Ishikawa (cell line): Measurements from ENCODE around the gene URB1.

Source experiments
- EP300 ChIP-seq: IDR thresholded peaks from 2 replicates; pipeline ENCODE4 v1.6.1; 2012; ENCODE audit warnings: borderline replicate concordance
- FOXM1 ChIP-seq: IDR thresholded peaks from 2 replicates; pipeline ENCODE4 v1.6.1; 2012; ENCODE audit warnings: low read depth, borderline replicate concordance
- MAX ChIP-seq: IDR thresholded peaks from 2 replicates; pipeline ENCODE4 v1.6.1; 2012
- REST ChIP-seq: IDR thresholded peaks from 2 replicates; pipeline ENCODE4 v1.6.1; 2012; ENCODE audit warnings: low read depth, mild to moderate bottlenecking
- TAF1 ChIP-seq: IDR thresholded peaks from 2 replicates; pipeline ENCODE4 v1.6.1; 2012; ENCODE audit warnings: low read depth, mild to moderate bottlenecking
- TCF12 ChIP-seq: IDR thresholded peaks from 2 replicates; pipeline ENCODE4 v1.6.1; 2012; ENCODE audit warnings: low read depth
- TEAD4 ChIP-seq: IDR thresholded peaks from 2 replicates; pipeline ENCODE4 v1.6.1; 2012
- YY1 ChIP-seq: IDR thresholded peaks from 2 replicates; pipeline ENCODE4 v1.6.1; 2012; ENCODE audit warnings: low read depth
- ZBTB7A ChIP-seq: IDR thresholded peaks from 2 replicates; pipeline ENCODE4 v1.6.1; 2012; ENCODE audit warnings: low read depth

- TF ChIP-seq MAX (no peak), ZBTB7A (no peak), FOXM1 (no peak), REST (no peak), YY1 (no peak), TAF1 (no peak), EP300 (no peak), TEAD4 (no peak), TCF12 (no peak)
Observed at GRCh38 chr21:32307706-32308105, 85.1 kb downstream of the URB1 start.
